ENCODE measurements around the gene SIRPG. TPM values are rescaled to one million over a fixed set of nuclear protein-coding genes. Genes with fewer than 3 reads are reported as not detected.

Gene SIRPG
- total RNA-seq, 2 donors from 2014 or later = 0.32 to 0.45 TPM

DNA sequence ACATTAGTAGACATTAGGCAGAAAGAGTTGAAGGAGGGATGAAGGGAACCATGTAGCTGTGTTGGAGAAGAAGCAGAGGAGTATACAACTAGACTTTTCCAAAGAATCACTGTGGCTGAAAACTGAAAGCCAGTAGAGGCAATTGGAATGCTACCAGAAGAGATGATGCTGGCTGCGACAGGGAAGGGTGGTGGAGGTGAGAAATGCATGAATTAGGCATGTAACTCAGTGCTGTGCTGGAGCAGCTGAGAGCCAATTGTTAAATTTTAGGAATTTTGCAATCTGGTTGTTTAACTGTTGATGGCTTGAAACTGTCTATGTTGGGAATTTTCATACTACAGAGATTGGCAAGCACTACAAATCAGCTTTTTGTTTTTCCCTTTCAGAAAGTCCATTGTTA is 35.8 kb upstream of the SIRPG start:
- Histone ChIP-seq H3K4me1 (replicated peaks) (no peaks in the 10 kb centered on the region), H3K27me3 (replicated peaks; ENCODE audit: insufficient read depth) (peaks cover under 1% of the 10 kb centered on the region), H3K36me3 (no peaks in the 10 kb centered on the region), H3K27ac (no peak overlapping the region), H3K4me3 (no peak overlapping the region), H3K9me3 (no peaks in the 10 kb centered on the region)
- intact Hi-C loops (cut with DNase I) = no loop called here
- TF ChIP-seq POLR2AphosphoS5 (IDR thresholded peaks at IDR 0.05) = no peak
- WGBS = 31% methylated on average over 1 of the region's 1 CpG
- DNase-seq (ENCODE audit: low spot score) = no peak

DNA sequence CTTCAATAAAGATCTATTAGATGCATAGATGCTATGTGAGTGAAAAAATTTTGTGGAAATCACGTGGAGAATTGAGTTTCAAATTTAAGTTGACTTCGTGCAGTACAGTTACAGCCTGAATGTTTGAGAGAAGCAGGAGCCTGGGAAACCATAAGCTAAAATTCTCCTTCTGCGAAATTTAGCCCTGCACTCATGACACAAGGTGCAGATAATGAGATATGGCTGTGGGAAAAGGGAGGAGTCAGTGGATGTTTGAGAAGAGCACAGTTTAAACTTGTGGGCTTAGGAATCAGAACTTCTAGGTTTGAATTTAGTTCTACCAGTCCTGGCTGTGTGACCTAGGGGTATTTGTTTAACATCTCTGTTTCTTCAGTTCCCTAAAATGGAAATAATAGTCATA is 32.1 kb upstream of the SIRPG start:
- H3K36me3 ChIP-seq = no peaks in the 10 kb centered on the region
- no peak overlapping the region for H3K4me3 ChIP-seq
- H3K9me3 ChIP-seq = no peaks in the 10 kb centered on the region
- DNase-seq (ENCODE audit: low spot score) = no peak
- peaks cover 2% of the 10 kb centered on the region for H3K27me3 ChIP-seq (replicated peaks; ENCODE audit: insufficient read depth)
- no peaks in the 10 kb centered on the region for H3K4me1 ChIP-seq (replicated peaks)
- TF ChIP-seq POLR2AphosphoS5 (IDR thresholded peaks at IDR 0.05) (no peak), POLR2A (IDR thresholded peaks at IDR 0.05) (no peak)
- TF ChIP-seq, protein P1, sequence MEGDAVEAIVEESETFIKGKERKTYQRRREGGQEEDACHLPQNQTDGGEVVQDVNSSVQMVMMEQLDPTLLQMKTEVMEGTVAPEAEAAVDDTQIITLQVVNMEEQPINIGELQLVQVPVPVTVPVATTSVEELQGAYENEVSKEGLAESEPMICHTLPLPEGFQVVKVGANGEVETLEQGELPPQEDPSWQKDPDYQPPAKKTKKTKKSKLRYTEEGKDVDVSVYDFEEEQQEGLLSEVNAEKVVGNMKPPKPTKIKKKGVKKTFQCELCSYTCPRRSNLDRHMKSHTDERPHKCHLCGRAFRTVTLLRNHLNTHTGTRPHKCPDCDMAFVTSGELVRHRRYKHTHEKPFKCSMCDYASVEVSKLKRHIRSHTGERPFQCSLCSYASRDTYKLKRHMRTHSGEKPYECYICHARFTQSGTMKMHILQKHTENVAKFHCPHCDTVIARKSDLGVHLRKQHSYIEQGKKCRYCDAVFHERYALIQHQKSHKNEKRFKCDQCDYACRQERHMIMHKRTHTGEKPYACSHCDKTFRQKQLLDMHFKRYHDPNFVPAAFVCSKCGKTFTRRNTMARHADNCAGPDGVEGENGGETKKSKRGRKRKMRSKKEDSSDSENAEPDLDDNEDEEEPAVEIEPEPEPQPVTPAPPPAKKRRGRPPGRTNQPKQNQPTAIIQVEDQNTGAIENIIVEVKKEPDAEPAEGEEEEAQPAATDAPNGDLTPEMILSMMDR (IDR thresholded peaks at IDR 0.05) = no peak
- H3K27ac ChIP-seq = no peak overlapping the region
- intact Hi-C loops (cut with DNase I) = no loop called here
- 70% methylated on average over 3 of the region's 3 CpGs for WGBS

DNA sequence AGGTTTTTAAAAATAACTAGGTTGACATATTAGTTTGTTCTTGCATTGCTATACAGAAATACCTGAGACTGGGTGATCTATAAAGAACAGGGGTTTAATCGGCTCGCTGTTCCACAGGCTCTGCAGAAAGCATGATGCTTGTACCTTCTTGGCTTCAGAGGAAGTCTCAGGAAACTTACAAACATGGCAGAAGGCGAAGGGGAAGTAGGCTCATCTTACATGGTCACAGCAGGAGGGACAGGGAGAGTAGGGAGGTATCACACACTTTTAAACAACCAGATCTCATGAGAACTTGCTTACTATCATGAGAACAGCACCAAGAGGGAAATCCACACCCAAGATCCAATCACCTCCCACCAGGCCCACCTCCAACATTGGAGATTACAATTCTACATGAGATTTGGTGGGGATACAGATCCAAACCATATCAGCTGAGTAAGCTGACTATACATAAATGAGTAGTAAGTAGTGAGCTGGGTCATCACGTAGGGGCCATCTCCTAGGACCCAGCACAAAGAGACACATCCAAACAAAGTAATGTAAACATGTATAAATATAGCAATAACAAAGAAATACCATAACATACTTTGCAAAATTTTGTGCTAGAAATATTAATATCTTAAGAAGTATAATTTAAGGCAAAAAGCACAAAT is 31.4 kb upstream of the SIRPG start:
- H3K4me3 ChIP-seq = no peak overlapping the region
- H3K27me3 ChIP-seq (replicated peaks; ENCODE audit: insufficient read depth) = peaks cover 2% of the 10 kb centered on the region
- no peaks in the 10 kb centered on the region for H3K9me3 ChIP-seq
- no peaks in the 10 kb centered on the region for H3K4me1 ChIP-seq (replicated peaks)
- DNase-seq (ENCODE audit: low spot score) = no peak
- H3K36me3 ChIP-seq = no peaks in the 10 kb centered on the region
- TF ChIP-seq POLR2AphosphoS5 (IDR thresholded peaks at IDR 0.05) (no peak), POLR2A (IDR thresholded peaks at IDR 0.05) (no peak)
- TF ChIP-seq, protein P1 (IDR thresholded peaks at IDR 0.05) = no peak
- intact Hi-C loops (cut with DNase I) = no loop called here
- no peak overlapping the region for H3K27ac ChIP-seq
- WGBS = 83% methylated on average over 4 of the region's 4 CpGs

DNA sequence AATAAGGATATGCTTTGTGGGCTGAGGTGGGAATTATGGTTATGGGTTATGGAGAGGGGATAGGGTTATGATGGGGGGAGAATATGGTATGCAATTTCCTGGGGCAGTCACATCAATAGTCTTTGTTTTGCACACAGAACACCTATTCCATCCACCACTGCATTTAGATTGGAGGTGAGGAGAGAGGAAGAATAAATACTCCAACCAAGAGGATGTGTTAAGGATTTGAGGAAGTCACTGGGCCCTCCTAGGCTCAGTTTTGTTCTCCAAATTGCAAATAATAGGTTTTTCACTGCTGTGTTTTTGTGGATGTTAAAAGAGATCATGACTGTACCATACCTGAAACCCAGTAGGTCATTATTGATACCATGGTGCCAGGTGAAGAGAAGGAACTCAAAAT is 29.5 kb upstream of the SIRPG start:
- H3K27ac ChIP-seq = no peak overlapping the region
- H3K9me3 ChIP-seq = no peaks in the 10 kb centered on the region
- DNase-seq (ENCODE audit: low spot score) = no peak
- H3K36me3 ChIP-seq = no peaks in the 10 kb centered on the region
- no peaks in the 10 kb centered on the region for H3K4me1 ChIP-seq (replicated peaks)
- H3K4me3 ChIP-seq = no peak overlapping the region
- intact Hi-C loops (cut with DNase I) = no loop called here
- H3K27me3 ChIP-seq (replicated peaks; ENCODE audit: insufficient read depth) = peaks cover 2% of the 10 kb centered on the region
- TF ChIP-seq, protein P1 (IDR thresholded peaks at IDR 0.05) = no peak
- TF ChIP-seq POLR2AphosphoS5 (IDR thresholded peaks at IDR 0.05) (no peak), POLR2A (IDR thresholded peaks at IDR 0.05) (no peak)

DNA sequence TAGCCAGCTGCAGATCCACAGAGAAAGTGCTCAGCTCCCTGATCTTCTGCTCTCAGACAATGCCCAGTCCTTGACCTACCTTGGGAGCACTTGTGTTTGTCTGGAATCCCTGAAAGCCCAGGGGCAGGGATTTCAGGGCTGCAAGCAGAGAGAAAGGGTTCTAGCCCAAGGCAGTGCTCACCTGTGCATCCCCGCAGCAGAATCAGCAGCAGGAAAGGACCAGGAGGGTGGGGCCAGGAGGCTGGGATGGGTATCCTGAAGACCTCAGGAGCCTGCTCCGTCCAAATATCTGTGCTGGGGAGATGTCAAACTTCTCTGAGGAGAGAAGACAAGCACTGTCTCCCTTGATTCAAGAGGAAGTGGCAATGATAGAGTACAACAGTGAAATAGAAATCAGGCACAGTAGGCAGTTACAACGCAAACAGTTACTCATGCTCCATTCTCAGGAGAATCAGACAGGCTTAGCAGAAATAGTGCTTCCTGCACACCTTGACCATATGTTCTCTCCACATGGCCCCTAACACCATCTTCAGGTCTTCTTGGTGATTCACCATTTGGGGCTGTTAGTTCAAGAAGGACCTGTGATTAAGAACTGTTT is 28.7 kb upstream of the SIRPG start:
- 84% methylated on average over 2 of the region's 3 CpGs for WGBS
- no peak for TF ChIP-seq POLR2AphosphoS5 (IDR thresholded peaks at IDR 0.05)
- TF ChIP-seq POLR2A (IDR thresholded peaks at IDR 0.05) = no peak
- TF ChIP-seq, protein P1 (IDR thresholded peaks at IDR 0.05) = no peak
- H3K4me3 ChIP-seq = no peak overlapping the region
- no peak overlapping the region for H3K27ac ChIP-seq
- H3K9me3 ChIP-seq = no peaks in the 10 kb centered on the region
- no peak for DNase-seq (ENCODE audit: low spot score)
- intact Hi-C loops (cut with DNase I) = no loop called here
- no peaks in the 10 kb centered on the region for H3K4me1 ChIP-seq (replicated peaks)
- no peaks in the 10 kb centered on the region for H3K36me3 ChIP-seq
- H3K27me3 ChIP-seq (replicated peaks; ENCODE audit: insufficient read depth) = peaks cover 2% of the 10 kb centered on the region

Measured in prostate gland (tissue), 2 donors.